K562 treated with DMSO at 1 percent for 48 hours (cell line): ENCODE measurements around the gene AMT. TPM values are rescaled to one million over a fixed set of nuclear protein-coding genes. Genes with fewer than 3 reads are reported as not detected.

Experiments used
- total RNA-seq: library from RNA; unstranded; fragments of 300-600 nt; gene quantifications from 2 replicates; pipeline ENCODE4 v1.2.3, GENCODE V29; 2022; ENCODE audit warnings: low replicate concordance; ENCODE audit errors: extremely low read depth

AMT gene, protein sequence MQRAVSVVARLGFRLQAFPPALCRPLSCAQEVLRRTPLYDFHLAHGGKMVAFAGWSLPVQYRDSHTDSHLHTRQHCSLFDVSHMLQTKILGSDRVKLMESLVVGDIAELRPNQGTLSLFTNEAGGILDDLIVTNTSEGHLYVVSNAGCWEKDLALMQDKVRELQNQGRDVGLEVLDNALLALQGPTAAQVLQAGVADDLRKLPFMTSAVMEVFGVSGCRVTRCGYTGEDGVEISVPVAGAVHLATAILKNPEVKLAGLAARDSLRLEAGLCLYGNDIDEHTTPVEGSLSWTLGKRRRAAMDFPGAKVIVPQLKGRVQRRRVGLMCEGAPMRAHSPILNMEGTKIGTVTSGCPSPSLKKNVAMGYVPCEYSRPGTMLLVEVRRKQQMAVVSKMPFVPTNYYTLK
- total RNA-seq: not detected in 2 replicates

DNA sequence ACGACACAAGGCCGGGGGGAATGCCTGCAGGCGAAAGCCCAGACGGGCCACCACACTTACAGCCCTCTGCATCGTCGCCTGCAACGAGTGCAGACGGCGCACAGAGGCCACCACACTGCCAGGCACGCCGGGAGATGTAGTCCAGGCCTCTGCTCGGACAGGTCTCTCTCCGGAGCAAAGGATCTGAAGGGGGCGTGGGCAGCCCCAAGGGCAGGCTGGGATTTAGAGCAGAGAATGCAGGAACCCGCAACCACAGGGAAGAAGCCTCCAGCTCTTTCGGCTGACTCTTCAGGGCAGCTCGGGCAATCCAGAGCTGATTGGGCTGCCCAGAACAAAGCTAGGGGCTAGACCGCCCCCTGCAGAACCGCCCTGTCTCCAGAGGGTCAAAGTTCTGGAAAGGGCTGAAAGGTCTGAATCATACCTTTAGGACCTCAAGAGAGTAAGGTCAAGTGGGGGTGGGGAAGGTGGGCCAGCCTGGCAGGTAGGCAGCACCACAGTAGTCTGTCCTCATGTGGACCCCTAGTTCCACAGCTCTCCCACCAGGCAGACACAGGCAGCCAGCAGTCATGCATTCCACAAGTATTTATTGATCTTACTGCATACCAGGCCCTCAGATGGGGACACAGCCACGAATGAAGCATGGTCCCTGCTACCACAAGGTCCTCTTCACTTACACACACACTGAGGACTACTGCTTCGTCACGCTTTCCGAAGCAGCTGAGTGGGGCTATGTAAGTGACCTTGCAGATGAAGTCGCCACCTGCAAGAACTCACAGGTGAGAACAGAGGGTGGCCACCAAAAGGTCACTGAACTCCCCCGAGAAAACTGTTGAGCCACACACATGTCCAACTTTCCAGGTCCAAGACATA, at the start of gene AMT:
AMT (minus strand) TSS at position 95 of the 870 bp plus-strand sequence; CDS start at position 72, 23 bp downstream.

DNA sequence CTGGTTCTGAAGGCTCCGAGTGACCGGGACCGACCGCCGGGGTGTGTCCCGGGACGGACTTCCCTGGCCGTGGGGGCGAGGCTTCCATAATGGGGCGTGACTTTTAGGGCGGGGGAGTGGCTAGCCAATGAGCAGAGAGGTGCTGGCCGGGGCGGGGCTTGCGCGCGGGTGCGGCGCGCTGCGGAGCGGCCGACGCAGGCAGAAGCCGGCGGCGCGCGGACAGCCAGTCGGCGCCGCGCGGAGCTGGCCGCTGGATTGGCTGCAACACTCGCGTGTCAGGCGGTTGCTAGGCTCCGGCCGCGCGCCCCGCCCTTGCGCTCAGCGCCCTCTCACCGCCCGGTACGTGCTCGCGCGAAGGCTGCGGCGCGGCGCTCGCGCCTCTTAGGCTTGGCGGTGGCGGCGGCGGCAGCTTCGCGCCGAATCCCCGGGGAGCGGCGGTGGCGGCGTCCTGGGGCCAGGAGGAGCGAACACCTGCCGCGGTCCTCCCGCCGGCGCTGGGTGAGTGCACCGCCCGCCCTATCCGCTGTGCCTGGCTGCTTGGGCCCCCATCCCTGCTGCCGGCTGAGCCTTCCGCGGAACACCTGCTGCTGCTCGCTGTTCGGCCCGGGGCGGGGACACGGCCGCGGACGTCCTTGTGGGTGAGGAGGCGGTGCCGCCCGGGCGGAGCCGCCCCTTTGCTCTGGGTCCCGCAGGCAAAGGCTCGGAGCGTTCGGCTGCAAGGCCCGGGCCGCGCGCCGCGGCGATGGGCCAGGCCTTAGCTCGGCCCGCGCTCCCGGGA, 47.9 kb upstream of the AMT start, which contains the start of gene DAG1:
DAG1 (plus strand) TSS at position 332 of the 778 bp plus-strand sequence. CDS start 40,268 bp downstream, outside the sequence.

DNA sequence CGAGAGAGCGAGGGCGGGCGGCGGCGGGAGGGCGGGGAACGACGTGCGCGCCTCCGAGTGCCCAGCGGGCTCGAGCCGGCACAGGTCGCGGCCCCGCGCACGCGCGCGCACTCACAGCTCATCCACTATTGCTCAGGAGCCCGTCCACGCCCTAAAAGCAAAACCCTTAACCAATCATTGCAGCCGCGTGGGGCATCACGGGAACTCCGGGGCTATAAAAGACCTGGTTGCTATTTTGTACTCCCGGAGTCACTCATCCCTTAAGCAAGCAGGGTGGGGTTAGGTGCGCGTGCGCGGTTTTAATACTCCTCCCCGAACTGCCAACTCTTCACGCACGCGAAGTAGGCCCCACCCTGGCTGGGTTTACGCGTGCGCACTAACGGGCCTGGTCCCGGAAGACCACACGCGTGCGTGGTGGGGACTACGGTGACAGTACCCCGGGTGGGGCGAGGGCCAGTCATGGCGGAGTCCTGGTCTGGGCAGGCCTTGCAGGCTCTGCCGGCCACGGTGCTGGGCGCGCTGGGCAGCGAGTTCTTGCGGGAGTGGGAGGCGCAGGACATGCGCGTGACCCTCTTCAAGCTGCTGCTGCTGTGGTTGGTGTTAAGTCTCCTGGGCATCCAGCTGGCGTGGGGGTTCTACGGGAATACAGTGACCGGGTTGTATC, 10.2 kb downstream of the AMT start, which contains the start of the genes RHOA and TCTA:
RHOA (minus strand) TSS at position 9 of the 664 bp plus-strand sequence. CDS start 36,387 bp downstream, outside the sequence.
TCTA (plus strand) TSS at position 456 of the 664 bp plus-strand sequence; CDS start at position 460, 4 bp downstream.

Other genes starting within 250 kb of the AMT start
- gene C3orf62, start 145.2 kb downstream of the AMT start, total RNA-seq: not detected in 2 replicates
- not detected in 2 replicates for gene USP4, start 82.4 kb downstream of the AMT start, total RNA-seq
- gene GPX1, start 64.1 kb downstream of the AMT start, total RNA-seq: not detected in 2 replicates
- gene RHOA, start 10.5 kb downstream of the AMT start, total RNA-seq: not detected in 2 replicates
- not detected in 2 replicates for gene TCTA, start 10.1 kb downstream of the AMT start, total RNA-seq
- not detected in 2 replicates for gene NICN1, start 6.9 kb upstream of the AMT start, total RNA-seq
- not detected in 2 replicates for gene DAG1, start 47.8 kb upstream of the AMT start, total RNA-seq
- not detected in 2 replicates for gene BSN, start 132.0 kb upstream of the AMT start, total RNA-seq